HG02759 (cell line): Measurements from ENCODE around the gene RNPEP.
"Not testable (repeated sequence)": the region's sequence is repeated elsewhere in the genome, so short reads cannot be mapped to it uniquely, and the experiment has no call there.

ENCODE experiments used
- ATAC-seq: cut with Tn5 transposase; IDR thresholded peaks from one replicate; pipeline ENCODE4 v1.9.1; 2021; ENCODE audit warnings: mild to moderate bottlenecking, moderate library complexity; ENCODE audit not compliant: unreplicated experiment

Gene RNPEP

DNA sequence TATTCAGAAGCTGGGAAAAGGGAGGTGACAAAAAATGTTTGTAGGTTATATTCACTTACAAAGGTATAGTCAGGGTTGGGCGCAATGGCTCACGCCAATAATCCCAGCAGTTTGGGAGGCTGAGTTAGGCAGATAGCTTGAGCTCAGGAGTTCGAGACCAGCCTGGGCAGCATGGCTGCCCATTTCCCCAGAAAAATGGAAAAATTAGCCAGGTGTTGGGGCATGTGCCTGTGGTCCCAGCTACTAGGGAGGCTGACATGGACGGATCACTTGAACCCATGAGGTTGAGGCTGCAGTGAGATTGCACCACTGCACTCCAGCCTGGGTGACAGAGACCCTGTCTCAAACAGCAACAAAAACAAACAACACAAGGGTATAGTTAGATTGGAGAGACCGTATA is 24.1 kb upstream of the RNPEP start:
- no peak for ATAC-seq

DNA sequence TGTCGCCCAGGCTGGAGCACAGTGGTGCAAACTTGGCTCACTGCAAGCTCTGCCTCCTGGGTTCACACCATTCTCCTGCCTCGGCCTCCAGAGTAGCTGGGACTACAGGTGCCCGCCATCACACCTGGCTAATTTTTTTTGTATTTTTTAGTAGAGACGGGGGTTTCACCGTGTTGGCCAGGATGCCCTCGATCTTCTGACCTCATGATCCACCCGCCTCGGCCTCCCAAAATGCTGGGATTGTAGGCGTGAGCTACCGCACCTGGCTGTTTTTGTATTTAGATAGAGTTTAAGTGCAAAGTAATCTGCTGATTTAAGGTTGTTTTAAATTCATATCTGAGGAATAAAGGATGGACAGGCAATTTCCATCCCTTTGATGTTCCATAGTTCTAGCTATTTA is 20.1 kb upstream of the RNPEP start:
- ATAC-seq, result not testable (repeated sequence)

DNA sequence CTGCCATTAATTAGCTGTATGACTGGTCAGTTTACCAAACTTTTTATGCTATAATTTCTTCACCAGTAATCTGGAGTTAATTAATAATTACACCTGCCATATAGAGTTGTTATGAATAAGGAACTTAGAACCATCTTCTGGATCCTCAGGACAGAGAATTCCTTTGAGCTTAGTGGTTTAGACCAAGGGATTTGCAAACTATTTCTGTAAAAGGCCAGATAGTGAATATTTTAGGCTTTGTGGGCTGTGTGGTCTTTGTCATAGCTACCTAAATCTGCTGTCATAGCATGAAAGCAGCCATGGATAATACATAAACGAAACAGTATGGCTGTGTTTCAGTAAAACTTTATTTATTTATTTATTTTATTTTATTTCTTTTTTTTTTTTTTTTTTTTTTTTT is 18.2 kb upstream of the RNPEP start:
- no peak for ATAC-seq

DNA sequence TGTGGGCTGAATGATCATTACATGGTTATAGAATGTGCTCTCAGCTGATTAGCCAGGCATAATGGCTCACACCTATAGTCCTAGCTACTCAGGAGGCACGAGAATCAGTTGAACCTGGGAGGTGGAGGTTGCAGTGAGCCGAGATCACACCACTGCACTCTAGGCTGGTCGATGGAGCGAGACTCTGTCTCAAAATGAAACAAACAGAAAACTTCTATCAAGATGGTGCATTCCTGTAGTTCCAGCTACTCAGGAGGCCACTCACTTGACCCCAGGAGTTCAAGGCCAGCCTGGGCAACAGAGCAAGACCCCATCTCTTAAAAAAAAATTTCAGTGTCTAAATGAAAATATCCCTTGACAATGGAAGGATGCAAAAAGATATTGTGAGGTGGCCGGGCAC is 16.3 kb upstream of the RNPEP start:
- ATAC-seq, result peak; percentile 47

DNA sequence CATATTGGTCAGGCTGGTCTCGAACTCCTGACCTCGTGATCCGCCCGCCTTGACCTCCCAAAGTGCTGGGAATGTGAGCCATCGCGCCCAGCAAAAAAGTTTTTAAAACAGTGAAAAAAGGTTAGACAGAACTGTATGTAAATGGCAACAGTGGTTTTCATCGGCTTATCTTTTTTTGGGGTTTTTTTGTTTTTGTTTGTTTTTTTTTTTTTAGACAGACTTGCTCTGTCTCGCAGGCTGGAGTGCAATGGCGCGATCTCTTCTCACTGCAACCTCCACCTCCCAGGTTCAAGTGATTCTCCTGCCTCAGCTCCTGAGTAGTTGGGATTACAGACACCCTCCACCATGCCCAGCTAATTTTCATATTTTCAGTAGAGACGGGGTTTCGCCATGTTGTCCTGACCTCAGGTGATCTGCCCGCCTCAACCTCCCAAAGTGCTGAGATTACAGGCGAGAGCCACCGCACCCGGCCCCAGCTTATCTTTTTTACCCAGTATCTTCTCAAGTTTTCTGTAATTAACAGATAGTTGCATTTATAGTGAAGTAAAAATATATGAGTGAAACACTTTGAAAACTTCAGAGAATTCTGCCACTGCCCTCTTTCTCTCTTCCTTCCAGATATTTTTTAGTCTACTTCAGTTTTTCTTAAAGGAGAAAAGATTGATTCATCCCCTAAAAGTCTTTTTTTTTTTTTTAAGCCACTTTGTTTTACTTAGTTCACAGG is 14.1 kb upstream of the RNPEP start:
- ATAC-seq, result no peak

DNA sequence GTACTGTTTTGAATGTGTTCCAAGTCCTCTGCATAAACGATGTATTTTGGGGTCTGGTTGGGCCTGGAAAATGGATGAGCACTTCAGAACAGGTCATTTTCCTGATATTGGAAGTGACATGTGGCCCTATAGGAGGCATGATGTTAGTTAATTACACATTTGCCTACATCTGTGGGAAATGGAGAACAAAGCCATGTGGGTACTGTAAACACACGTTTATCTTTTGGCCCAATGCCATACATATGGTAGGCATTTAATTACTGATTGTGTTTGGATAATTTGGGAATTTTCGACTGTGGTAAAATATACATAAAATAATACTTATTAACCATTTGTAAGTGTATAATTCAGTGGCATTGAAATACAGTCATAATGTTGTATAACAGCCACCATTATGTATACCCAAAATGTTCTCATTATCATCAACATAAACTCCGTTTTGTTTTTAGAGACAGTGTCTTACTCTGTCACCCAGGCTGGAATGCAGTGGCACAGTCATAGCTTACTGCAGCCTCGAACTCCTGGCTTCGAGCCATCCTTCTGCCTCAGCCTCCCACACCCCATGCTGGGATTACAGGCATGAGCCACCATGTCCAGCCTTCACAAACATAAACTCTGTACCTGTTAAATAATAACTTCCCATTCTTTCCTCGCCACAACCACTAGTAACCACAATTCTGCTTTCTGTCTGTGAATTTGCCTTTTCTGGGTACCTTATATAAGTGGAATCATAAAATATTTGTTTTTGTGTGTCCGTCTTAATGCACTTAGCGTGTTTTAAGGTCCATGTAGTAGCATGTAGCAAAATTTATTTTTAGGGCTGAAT is 11.9 kb upstream of the RNPEP start:
- ATAC-seq, result no peak

DNA sequence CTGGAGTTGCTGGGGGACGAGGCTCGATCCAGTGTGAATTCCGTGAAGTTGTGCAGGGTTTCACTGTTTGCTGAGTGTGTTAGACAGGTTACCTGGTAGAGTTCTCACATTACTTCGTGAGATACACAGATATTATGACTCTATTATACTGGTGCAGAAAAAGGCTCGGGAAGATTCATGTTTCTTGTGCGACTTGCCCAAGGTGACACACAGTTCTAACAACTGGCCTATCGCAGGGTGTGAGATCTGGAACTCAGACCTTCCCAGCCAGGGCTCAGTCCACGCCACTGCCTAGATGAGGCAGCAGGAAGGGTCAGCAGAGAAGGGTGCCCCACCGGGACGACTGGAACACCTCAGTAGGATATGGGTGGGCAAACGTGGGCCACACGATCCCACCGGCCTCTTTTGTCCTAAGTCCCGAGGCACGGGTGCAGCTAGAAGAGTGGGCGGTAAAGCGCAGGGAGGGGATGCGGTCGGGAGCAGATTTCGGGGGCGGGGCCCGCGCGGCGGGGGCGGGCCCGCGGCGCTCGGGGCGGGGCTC is 296 bp upstream of the RNPEP start:
- ATAC-seq, result no peak

DNA sequence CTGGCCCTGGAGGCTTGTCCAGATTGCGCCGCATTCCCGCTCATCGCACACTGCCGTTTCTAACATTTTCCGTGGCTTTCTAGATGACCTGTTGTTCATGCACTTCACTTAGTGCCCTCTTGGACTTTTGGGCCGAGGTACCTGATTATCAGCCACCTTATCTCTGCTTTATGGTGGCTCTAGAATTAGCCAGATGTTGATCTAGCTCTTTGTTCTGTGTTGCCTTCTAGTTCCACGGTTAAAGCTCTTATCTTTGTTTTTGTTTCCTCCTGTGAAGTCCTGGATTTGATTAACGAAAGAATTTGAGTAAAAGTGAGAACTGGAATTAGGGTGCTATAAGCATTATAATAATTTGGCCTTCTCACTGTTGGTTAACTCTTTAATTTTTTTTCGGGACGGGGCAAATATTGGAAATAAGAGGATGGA is 945 bp downstream of the RNPEP start:
- no peak for ATAC-seq

DNA sequence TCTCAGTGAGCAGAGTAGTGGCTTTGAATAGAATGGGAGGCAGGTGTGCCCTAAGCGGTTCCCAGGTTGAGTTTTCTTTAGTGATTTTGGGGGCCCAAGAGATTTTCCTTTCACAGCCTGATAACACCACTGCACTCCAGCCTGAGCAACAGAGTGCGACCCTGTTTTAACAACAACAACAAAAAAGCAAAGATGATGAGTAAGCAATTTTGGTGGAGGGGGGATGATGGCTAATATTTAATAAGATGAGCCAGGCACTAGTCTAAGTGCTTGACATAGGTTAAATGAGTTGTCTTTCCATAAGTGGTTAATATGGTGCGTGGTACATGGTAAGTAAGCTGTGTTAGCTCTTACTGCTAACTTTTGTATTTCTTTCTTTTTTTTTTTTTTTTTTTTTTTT is 2.0 kb downstream of the RNPEP start:
- ATAC-seq, result no peak

DNA sequence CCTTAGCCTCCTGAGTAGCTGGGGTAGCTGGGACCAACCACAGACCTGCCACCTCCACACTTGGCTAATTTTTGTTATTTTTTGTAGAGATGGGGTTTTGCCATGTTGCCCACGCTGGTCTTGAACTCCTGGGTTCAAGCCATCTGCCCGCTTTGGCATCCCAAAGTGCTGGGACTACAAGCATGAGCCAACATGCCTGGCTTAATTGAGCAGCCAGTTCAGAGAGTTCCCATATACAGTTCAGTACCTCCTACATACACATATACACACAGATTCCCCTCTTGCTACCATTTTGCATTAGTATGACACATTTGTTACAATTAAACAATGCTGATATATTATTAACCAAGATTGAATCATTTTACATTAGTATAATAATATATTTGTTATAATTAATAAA is 2.9 kb downstream of the RNPEP start:
- no peak for ATAC-seq

DNA sequence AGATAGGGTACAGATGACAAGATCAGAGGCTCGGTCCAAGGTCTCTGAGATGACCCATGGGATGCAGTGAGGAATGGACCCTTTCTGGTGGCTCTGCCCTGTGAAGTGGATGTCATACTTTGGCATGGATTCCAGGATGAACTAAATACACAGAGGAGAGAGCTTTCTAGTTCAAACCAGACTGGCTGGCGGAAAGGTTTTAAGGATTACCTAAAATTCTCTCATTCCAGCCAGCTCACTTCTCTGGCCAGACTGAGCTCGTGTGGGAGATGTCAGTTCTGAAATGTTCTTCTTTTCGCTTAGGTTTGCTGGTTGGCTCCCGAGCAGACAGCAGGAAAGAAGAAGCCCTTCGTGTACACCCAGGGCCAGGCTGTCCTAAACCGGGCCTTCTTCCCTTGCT is 6.2 kb downstream of the RNPEP start:
- ATAC-seq, result no peak

DNA sequence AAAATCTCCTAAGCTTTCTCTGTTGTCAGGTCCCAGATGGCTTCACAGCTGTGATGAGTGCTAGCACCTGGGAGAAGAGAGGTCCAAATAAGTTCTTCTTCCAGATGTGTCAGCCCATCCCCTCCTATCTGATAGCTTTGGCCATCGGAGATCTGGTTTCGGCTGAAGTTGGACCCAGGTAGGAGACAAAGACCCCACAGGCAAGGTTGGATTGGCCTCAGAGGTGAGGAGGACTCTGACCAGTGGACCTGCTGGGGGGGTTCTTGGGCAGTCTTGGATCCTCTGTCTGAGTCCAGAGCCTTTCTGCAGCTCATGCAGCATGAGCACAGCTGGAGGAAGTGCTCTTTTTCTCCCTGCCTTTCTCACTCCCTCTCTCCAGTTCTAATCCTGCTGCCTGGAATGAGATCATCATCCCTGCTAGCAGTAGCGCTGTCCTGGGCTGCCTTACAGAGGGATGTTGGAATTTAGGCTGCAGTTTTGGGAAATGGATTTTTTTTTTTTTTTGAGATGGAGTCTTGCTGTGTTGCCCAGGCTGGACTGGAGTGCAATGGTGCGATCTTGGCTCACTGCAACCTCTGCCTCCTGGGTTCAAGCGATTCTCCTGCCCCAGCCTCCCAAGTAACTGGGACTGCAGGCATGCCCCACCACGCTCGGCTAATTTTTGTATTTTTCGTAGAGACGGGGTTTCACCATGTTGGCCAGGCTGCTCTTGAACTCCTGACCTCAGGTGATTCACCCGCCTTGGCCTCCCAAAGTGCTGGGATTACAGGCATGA is 7.1 kb downstream of the RNPEP start:
- no peak for ATAC-seq

DNA sequence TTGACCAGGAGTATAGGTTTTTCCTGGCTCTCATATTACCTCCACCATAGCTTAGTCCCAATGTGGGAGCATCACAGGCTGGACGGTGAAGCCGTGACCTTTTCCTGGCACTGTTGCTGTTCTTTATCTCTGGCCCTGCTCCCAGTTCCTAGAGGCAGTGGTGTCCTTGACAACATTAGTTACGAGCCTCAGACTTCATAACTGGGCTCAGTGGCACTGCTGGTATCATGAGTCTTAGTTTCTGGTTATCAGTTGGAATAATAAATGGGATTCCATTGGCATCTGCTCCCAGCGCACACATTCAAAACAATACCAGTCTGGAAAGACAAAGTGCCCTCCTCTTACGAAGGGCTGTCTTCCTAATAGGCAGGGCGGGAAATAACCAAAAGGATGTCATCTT is 8.0 kb downstream of the RNPEP start:
- ATAC-seq, result no peak

DNA sequence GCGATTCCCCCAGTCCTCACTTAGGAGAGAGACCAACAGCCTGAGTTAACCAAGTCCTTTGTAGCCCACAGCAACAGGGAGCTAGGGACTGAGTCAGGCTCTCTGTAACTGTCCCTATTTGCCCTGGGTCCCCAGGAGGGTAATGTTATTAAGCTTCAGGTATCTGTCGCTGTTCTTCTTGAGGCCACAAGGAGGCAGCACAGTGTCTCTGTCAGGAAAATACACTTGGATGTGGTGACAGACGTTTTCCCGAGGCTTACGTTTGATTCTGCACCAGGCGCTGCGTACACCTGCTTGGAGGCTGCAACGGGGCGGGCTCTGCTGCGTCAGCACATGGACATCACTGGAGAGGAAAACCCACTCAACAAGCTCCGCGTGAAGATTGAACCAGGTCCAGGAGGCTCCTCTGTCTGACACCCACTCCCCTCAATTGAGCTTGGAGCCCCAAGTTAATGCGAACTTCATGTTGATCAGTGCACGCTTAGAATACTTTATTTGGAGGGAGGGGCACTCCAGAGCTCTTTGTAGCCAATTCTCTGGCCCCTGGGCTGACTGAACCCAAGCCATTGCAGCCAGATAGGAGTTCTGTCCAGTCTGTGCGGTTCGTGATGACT is 17.3 kb downstream of the RNPEP start:
- no peak for ATAC-seq

DNA sequence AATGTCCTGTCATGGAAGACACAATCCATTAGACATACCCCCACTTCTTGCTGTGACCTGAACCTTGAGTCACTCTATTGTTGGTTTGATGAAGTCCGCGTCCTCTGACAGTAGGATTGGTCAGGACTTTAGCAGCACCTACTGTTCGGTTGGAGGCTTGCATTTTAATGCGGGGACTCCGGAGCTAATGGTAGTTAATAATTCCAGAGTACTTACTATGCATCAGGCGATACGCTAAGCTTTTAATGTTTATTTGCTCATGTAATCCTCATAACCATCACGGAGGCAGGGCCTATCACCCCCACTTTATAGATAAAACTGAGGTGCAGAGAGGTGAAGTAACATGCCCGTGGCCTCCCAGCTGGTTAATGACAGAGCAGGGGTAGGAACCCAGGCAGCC is 20.1 kb downstream of the RNPEP start:
- no peak for ATAC-seq

DNA sequence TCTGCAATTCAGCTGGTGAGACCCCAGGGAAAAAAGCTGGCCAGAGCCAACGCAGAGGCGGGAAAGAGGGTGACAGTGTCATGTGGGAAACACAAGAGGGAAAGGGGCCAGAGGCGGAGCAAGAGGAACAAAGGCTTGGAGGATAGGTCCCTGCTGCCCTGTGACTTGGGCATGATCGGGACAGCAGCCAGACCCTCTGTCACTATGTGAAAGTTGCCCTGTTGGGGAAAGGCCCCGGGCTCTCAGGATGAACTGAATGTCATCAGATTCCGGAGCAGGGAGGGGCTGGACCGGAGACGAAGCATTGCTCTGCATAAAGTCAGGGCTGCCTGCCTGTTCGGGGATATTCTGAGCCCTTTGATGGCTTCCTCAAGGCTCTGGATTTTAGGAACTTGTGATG is 22.3 kb downstream of the RNPEP start:
- no peak for ATAC-seq

DNA sequence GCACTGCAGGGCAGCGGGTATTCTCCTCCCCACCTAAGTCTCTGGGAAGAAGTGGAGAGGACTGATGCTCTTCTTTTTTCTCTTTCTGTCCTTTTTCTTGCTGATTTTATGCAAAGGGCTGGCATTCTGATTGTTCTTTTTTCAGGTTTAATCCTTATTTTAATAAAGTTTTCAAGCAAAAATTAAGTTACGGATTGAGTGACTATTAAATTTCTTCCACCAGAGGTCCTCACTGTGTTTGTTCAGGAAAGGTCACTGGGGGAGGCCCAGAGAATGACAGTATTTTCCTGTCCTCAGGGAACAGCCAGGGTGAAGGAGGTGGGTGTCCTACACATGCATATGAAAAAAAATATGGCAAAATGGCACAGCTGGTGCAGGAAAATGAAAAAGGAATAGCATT is 23.5 kb downstream of the RNPEP start:
- ATAC-seq, result no peak

DNA sequence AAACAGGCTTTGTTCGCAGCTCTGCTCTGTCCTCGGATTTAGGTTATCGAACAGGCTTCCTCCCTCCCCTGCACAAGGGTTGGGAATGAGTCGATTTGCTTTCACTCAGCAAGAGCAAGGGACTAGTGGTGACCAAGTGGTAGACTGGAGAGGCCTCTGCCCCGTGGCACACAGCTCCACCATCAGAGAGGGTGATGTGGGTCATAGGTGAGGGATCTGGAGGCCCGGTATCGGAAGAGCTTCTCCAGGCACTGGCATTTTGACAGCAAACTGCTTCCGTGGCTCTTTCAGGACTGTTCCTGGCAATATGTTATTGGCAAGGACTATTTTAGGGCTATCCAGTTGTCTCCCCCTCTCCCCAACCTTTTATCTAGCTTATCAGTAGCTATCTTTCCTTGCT is 24.9 kb downstream of the RNPEP start:
- no peak for ATAC-seq

DNA sequence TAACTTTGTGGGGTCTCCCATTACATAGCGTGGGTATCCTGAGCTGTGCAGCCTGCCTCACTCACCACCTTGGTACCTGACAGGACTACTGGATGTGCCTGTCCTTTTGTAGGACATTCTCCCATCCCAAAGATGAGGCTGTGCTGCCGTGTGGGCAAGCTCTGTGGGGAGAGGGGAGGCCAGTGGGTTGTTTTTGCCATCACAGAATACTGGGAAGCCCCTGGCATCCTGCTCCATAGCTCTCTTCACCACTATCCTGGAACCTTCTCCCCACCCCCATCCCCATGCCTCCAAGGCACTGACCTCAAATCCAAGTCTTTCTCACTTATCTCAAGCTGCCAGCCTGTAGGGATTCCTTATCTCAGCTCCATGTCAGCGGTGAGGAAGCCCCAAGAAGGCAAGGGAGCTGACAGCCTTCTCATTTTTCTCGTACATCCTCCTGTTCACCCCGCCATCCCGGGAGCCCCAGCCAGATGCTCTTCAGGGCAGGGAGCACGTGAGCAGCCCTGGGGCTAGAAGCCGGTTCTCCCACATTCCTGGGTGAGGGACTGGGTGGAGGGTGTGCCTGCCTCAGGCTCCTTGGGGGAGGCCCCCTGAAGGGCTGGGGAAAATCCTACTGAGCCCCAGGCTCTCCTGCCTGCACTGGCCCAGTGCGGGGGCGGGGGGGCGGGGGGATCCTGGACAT is 25.5 kb downstream of the RNPEP start:
- ATAC-seq, result no peak
